Common myeloid progenitor, CD34-positive (primary cell): ENCODE results near the gene C1orf35.

Experiments
- CTCF ChIA-PET: fragments of 350-600 bp; sonication (Branson Sonifier 250); formaldehyde crosslinking; loops from one replicate; lab custom pipeline; 2021; ENCODE audit warnings: antibody characterized with exemption; lab: Charles Lee
- POLR2A ChIA-PET: fragments of 350-600 bp; sonication (Branson Sonifier 250); formaldehyde crosslinking; loops from one replicate; lab custom pipeline; 2021; ENCODE audit warnings: antibody characterized with exemption; lab: Charles Lee
- DNase-seq, 3 donors: peaks; one replicate each; pipeline versions ENCODE4 v3.0.0 to v3.0.0-alpha.2; 2013
- H3K27ac ChIP-seq, 2 experiments: 1 replicate in 1 of 2; 2 replicates in 1 of 2; pipeline ENCODE4 v1.7.0; 2013; ENCODE audit warnings: inconsistent platforms in 2 of 2, low read length in 2 of 2, mild to moderate bottlenecking in 2 of 2, low read depth in 1 of 2, moderate library complexity in 1 of 2; ENCODE audit not compliant: severe bottlenecking in 2 of 2, insufficient read depth in 1 of 2, poor library complexity in 1 of 2
- H3K27me3 ChIP-seq, 5 experiments: replicated peaks in 2 of 5; 1 replicate in 3 of 5; 2 replicates in 2 of 5; pipeline versions ENCODE4 v1.6.1 to v1.7.0; 2013; ENCODE audit warnings: low read length in 4 of 5, mild to moderate bottlenecking in 2 of 5, moderate library complexity in 2 of 5, inconsistent platforms in 1 of 5; ENCODE audit not compliant: insufficient read depth in 5 of 5, control insufficient read depth in 4 of 5
- H3K36me3 ChIP-seq, 4 experiments: 1 replicate in 2 of 4; 2 replicates in 2 of 4; pipeline versions ENCODE4 v1.6.1 to v1.7.0; 2013; ENCODE audit warnings: low read length in 3 of 4, control low read depth in 1 of 4, mild to moderate bottlenecking in 1 of 4; ENCODE audit not compliant: control insufficient read depth in 4 of 4, insufficient read depth in 4 of 4
- H3K4me1 ChIP-seq, 4 experiments: 1 replicate in 3 of 4; 2 replicates in 1 of 4; pipeline versions ENCODE4 v1.6.1 to v1.7.1; 2013; ENCODE audit warnings: low read length in 3 of 4, mild to moderate bottlenecking in 3 of 4, control low read depth in 1 of 4, inconsistent platforms in 1 of 4, moderate library complexity in 1 of 4; ENCODE audit not compliant: control insufficient read depth in 4 of 4, insufficient read depth in 4 of 4; ENCODE audit errors: control extremely low read depth in 1 of 4
- H3K4me3 ChIP-seq, 7 experiments: 1 replicate in 4 of 7; 2 replicates in 3 of 7; pipeline versions ENCODE4 v1.5.1 to v1.7.0; 2013; ENCODE audit warnings: mild to moderate bottlenecking in 7 of 7, low read length in 6 of 7, moderate library complexity in 6 of 7, inconsistent platforms in 2 of 7, low read depth in 2 of 7, control low read depth in 1 of 7; ENCODE audit not compliant: insufficient read depth in 4 of 7, control insufficient read depth in 1 of 7; ENCODE audit errors: extremely low read depth in 1 of 7
- H3K9me3 ChIP-seq, 5 experiments: 1 replicate in 4 of 5; 2 replicates in 1 of 5; pipeline versions ENCODE4 v1.6.1 to v1.7.1; 2013; ENCODE audit warnings: low read length in 4 of 5, mild to moderate bottlenecking in 2 of 5, inconsistent platforms in 1 of 5, low read depth in 1 of 5, moderate library complexity in 1 of 5; ENCODE audit not compliant: control insufficient read depth in 4 of 5, insufficient read depth in 2 of 5; ENCODE audit errors: control extremely low read depth in 1 of 5
- WGBS: methylation state at CpG from one replicate; pipeline ENCODE4 v1.1.5; 2013; ENCODE audit not compliant: insufficient coverage; 5-methylcytosine and 5-hydroxymethylcytosine counted together

Gene C1orf35

GRCh38 chr1:228105270-228105995 lies 2.3 kb upstream of the C1orf35 start:
- Histone ChIP-seq H3K4me3 (no peak overlapping the region), H3K27me3 (no peaks in the 10 kb centered on the region), H3K9me3 (no peaks in the 10 kb centered on the region), H3K36me3 (peaks cover 0 to 41% (median 26%) of the 10 kb centered on the region in 4 experiments), H3K4me1 (peaks cover 13 to 54% (median 37%) of the 10 kb centered on the region in 4 experiments), H3K27ac (no peak overlapping the region)
- WGBS: 95% methylated on average over 5 of the region's 9 CpGs
- ChIA-PET CTCF (interaction anchor here (0.9 to 2.0 kb wide), 2 partner anchors 14 to 31 kb away, joined by 3 to 7 read pairs; no protein-coding TSS in a partner anchor), POLR2A (interaction anchor here (0.7 kb wide), 1 partner anchor 21 kb away, joined by 3 read pairs; no protein-coding TSS in a partner anchor)
- DNase-seq: no peak

- 91% methylated on average over 7 of the region's 7 CpGs for WGBS
- POLR2A ChIA-PET: interaction anchor here (0.7 kb wide), 1 partner anchor 20 kb away, joined by 3 read pairs; no protein-coding TSS in a partner anchor
- H3K4me1 ChIP-seq: peaks cover 13 to 49% (median 31%) of the 10 kb centered on the region in 4 experiments
Observed at GRCh38 chr1:228104526-228105269, 1.6 kb upstream of the C1orf35 start.

GRCh38 chr1:228101994-228102790 lies 933 bp downstream of the C1orf35 start:
- no peaks in the 10 kb centered on the region for H3K27me3 ChIP-seq
- H3K4me3 ChIP-seq: peak overlapping the region in 6 of 7 experiments; percentile 77 to 93 (median 82)
- DNase-seq: peak; percentile 70 to 81 (median 76)
- CTCF ChIA-PET: interaction anchor here (1.0 to 1.2 kb wide), 2 partner anchors 11 to 98 kb away, joined by 4 to 5 read pairs; no protein-coding TSS in a partner anchor
- H3K4me1 ChIP-seq: peaks cover 6 to 30% (median 21%) of the 10 kb centered on the region in 4 experiments
- H3K36me3 ChIP-seq: peaks cover 8 to 63% (median 42%) of the 10 kb centered on the region in 4 experiments
- WGBS: 9% methylated on average over 55 of the region's 73 CpGs
- H3K9me3 ChIP-seq: no peaks in the 10 kb centered on the region
- H3K27ac ChIP-seq: no peak overlapping the region
- POLR2A ChIA-PET: interaction anchor here (0.6 kb wide), 2 partner anchors 14 to 17 kb away, joined by 3 read pairs; no protein-coding TSS in a partner anchor

More at GRCh38 chr1:228104526-228105269, 1.6 kb upstream of the C1orf35 start:
- Histone ChIP-seq H3K27ac (no peak overlapping the region), H3K4me3 (peak overlapping the region in 1 of 7 experiments; percentile 77), H3K9me3 (no peaks in the 10 kb centered on the region), H3K27me3 (no peaks in the 10 kb centered on the region), H3K36me3 (peaks cover 2 to 46% (median 30%) of the 10 kb centered on the region in 4 experiments)
- CTCF ChIA-PET: interaction anchor here (1.0 to 1.3 kb wide), 2 partner anchors 62 to 100 kb away, joined by 3 to 4 read pairs; no protein-coding TSS in a partner anchor
- no peak for DNase-seq

- CTCF ChIA-PET: interaction anchor here (1.0 to 1.2 kb wide), 2 partner anchors 11 to 97 kb away, joined by 4 to 5 read pairs; no protein-coding TSS in a partner anchor
- peaks cover 8 to 65% (median 40%) of the 10 kb centered on the region in 4 experiments for H3K36me3 ChIP-seq
- H3K9me3 ChIP-seq: no peaks in the 10 kb centered on the region
- H3K27ac ChIP-seq: peak overlapping the region in 1 of 2 experiments; percentile 34
- DNase-seq: no peak
- H3K4me1 ChIP-seq: peaks cover 6 to 30% (median 21%) of the 10 kb centered on the region in 4 experiments
- H3K4me3 ChIP-seq: peak overlapping the region in 5 of 7 experiments; percentile 77 to 93 (median 85)
- POLR2A ChIA-PET: no interaction called here
- whole genome bisulfite sequencing: 83% methylated on average over 11 of the region's 15 CpGs
- H3K27me3 ChIP-seq: no peaks in the 10 kb centered on the region
Observed at GRCh38 chr1:228101614-228101993, 1.5 kb downstream of the C1orf35 start.

GRCh38 chr1:228100822-228101613 lies 2.1 kb downstream of the C1orf35 start:
- Histone ChIP-seq H3K4me1 (peaks cover 6 to 30% (median 21%) of the 10 kb centered on the region in 4 experiments), H3K27me3 (no peaks in the 10 kb centered on the region), H3K27ac (peak overlapping the region in 1 of 2 experiments; percentile 34), H3K9me3 (no peaks in the 10 kb centered on the region), H3K4me3 (no peak overlapping the region), H3K36me3 (peaks cover 8 to 65% (median 37%) of the 10 kb centered on the region in 4 experiments)
- CTCF ChIA-PET: interaction anchor here (0.6 to 2.7 kb wide), 9 partner anchors 9 to 335 kb away, joined by 3 to 9 read pairs (median 5); partner anchors contain the start of genes ARF1 and IBA57
- POLR2A ChIA-PET: interaction anchor here (1.1 to 1.2 kb wide), 2 partner anchors 13 to 101 kb away, joined by 3 to 4 read pairs; no protein-coding TSS in a partner anchor
- DNase-seq: no peak
- WGBS: 91% methylated on average over 10 of the region's 12 CpGs
